CD14-positive monocyte (primary cell): ENCODE data around the gene GPC2. TPM values are rescaled to one million over a fixed set of nuclear protein-coding genes. Genes with fewer than 3 reads are reported as not detected.
A peak's percentile ranks its signal among the peaks of the same experiment; 100 is the strongest.
"Not testable (repeated sequence)": the region's sequence is repeated elsewhere in the genome, so short reads cannot be mapped to it uniquely, and the experiment has no call there.

ENCODE experiments used
- DNase-seq, 3 donors: peaks; one replicate each; pipeline ENCODE4 v3.0.0-alpha.2; 2011 to 2022
- H2AFZ ChIP-seq: 2 replicates; pipeline ENCODE4 v1.6.0; 2012; ENCODE audit warnings: mild to moderate bottlenecking, low read depth, low read length, inconsistent platforms; ENCODE audit not compliant: insufficient read depth, poor library complexity, severe bottlenecking
- H3K27ac ChIP-seq, 2 donors: 1 replicate in 1 of 2; 2 replicates in 1 of 2; pipeline ENCODE4 v1.5.1; 2012 to 2013; ENCODE audit warnings: low read length in 2 of 2, control low read depth in 1 of 2, inconsistent platforms in 1 of 2, low read depth in 1 of 2, mild to moderate bottlenecking in 1 of 2
- H3K27me3 ChIP-seq, 2 donors: one replicate each; pipeline versions ENCODE4 v1.6.0 to v1.6.1; 2011 to 2013; ENCODE audit warnings: low read length in 2 of 2; ENCODE audit not compliant: control insufficient read depth in 2 of 2, insufficient read depth in 2 of 2
- H3K36me3 ChIP-seq, 2 donors: replicated peaks in 1 of 2; 1 replicate in 1 of 2; 2 replicates in 1 of 2; pipeline versions ENCODE4 v1.5.1 to v1.6.1; 2012 to 2013; ENCODE audit warnings: low read length in 2 of 2, control low read depth in 1 of 2, inconsistent platforms in 1 of 2, mild to moderate bottlenecking in 1 of 2; ENCODE audit not compliant: insufficient read depth in 2 of 2, control insufficient read depth in 1 of 2
- H3K4me1 ChIP-seq, 2 donors: 1 replicate in 1 of 2; 2 replicates in 1 of 2; pipeline versions ENCODE4 v1.5.1 to v1.6.1; 2012 to 2013; ENCODE audit warnings: low read length in 2 of 2, control low read depth in 1 of 2, inconsistent platforms in 1 of 2, mild to moderate bottlenecking in 1 of 2, moderate library complexity in 1 of 2; ENCODE audit not compliant: insufficient read depth in 2 of 2, control insufficient read depth in 1 of 2
- H3K4me2 ChIP-seq: replicated peaks from 2 replicates; pipeline ENCODE3; 2012; ENCODE audit warnings: low read length, moderate library complexity, mild to moderate bottlenecking; ENCODE audit not compliant: poor library complexity, severe bottlenecking; ENCODE audit errors: extremely low read depth
- H3K4me3 ChIP-seq, 3 experiments: fragments of 200-600 bp in 1 of 3; sonication (generic) in 1 of 3; replicated peaks in 1 of 3; 1 replicate in 2 of 3; 2 replicates in 1 of 3; pipeline ENCODE4 v1.5.1; 2011 to 2013; ENCODE audit warnings: low read length in 3 of 3, mild to moderate bottlenecking in 3 of 3, control low read depth in 2 of 3, low read depth in 2 of 3, inconsistent platforms in 1 of 3, moderate library complexity in 1 of 3
- H3K79me2 ChIP-seq: 2 replicates; pipeline ENCODE4 v1.6.0; 2012; ENCODE audit warnings: mild to moderate bottlenecking, control low read depth, inconsistent platforms, low read length, moderate library complexity; ENCODE audit not compliant: insufficient read depth
- H3K9ac ChIP-seq: 2 replicates; pipeline ENCODE4 v1.6.0; 2017; ENCODE audit warnings: low read length, mild to moderate bottlenecking; ENCODE audit not compliant: insufficient read depth, poor library complexity, severe bottlenecking
- H3K9me3 ChIP-seq, 2 donors: replicated peaks in 1 of 2; 1 replicate in 1 of 2; 2 replicates in 1 of 2; pipeline versions ENCODE4 v1.5.1 to v1.6.1; 2012 to 2013; ENCODE audit warnings: low read length in 2 of 2, control low read depth in 1 of 2; ENCODE audit not compliant: control insufficient read depth in 1 of 2, insufficient read depth in 1 of 2
- H4K20me1 ChIP-seq: 2 replicates; pipeline ENCODE4 v1.6.0; 2012; ENCODE audit warnings: mild to moderate bottlenecking, low read length, control low read depth, moderate library complexity; ENCODE audit not compliant: insufficient read depth
- H3K27ac Mint-ChIP-seq, 7 donors: one replicate each; pipeline ENCODE4 v1.8.0; 2020; ENCODE audit warnings: mild to moderate bottlenecking in 7 of 7, mixed read lengths in 7 of 7, moderate library complexity in 6 of 7, inconsistent platforms in 2 of 7
- H3K27me3 Mint-ChIP-seq, 3 donors: one replicate each; pipeline ENCODE4 v1.8.0; 2021 to 2022; ENCODE audit warnings: low read depth in 3 of 3, mild to moderate bottlenecking in 3 of 3, mixed read lengths in 3 of 3, moderate library complexity in 3 of 3, inconsistent platforms in 1 of 3
- H3K36me3 Mint-ChIP-seq, 2 donors: one replicate each; pipeline ENCODE4 v1.8.0; 2020; ENCODE audit warnings: mixed read lengths in 2 of 2, inconsistent platforms in 1 of 2, mild to moderate bottlenecking in 1 of 2
- H3K4me1 Mint-ChIP-seq: one replicate; pipeline ENCODE4 v1.8.0; 2020; ENCODE audit warnings: mild to moderate bottlenecking, mixed read lengths
- H3K4me3 Mint-ChIP-seq, 2 donors: one replicate each; pipeline ENCODE4 v1.8.0; 2020; ENCODE audit warnings: mild to moderate bottlenecking in 2 of 2, mixed read lengths in 2 of 2, moderate library complexity in 1 of 2
- H3K9me3 Mint-ChIP-seq, 7 donors: one replicate each; pipeline ENCODE4 v1.8.0; 2020 to 2022; ENCODE audit warnings: mixed read lengths in 7 of 7, mild to moderate bottlenecking in 6 of 7, moderate library complexity in 6 of 7, inconsistent platforms in 2 of 7
- WGBS: methylation state at CpG from one replicate; pipeline ENCODE4 v1.1.5; 2013; ENCODE audit warnings: missing lambda C conversion rate; ENCODE audit not compliant: insufficient coverage; 5-methylcytosine and 5-hydroxymethylcytosine counted together
- intact Hi-C, 2 donors: fragments of 100-400 bp; cut with micrococcal nuclease; formaldehyde crosslinking; loops; one replicate each; pipeline versions ENCODE4 v1.15.0 to v1.15.1; 2023
- polyA plus RNA-seq, 3 donors: library from polyadenylated mRNA; depleted of rRNA in 1 of 3; unstranded in 2 of 3; stranded (reverse) in 1 of 3; fragments of 300-500 nt in 2 of 3; fragments of >200 nt in 1 of 3; fragmentation: Illumina TruSeq in 2 of 3; gene quantifications; 1 replicate in 2 of 3; 2 replicates in 1 of 3; pipeline ENCODE4 v1.2.3, GENCODE V29; 2012 to 2021
- TF ChIP-seq, protein P1 (sequence below): fragments of 200-600 bp; IDR thresholded peaks from one replicate; pipeline ENCODE4 v1.8.0; 2022; ENCODE audit warnings: antibody characterized with exemption, mild to moderate bottlenecking

Gene GPC2
- polyA plus RNA-seq, 3 donors = 0.91 TPM; not detected in 2

DNA sequence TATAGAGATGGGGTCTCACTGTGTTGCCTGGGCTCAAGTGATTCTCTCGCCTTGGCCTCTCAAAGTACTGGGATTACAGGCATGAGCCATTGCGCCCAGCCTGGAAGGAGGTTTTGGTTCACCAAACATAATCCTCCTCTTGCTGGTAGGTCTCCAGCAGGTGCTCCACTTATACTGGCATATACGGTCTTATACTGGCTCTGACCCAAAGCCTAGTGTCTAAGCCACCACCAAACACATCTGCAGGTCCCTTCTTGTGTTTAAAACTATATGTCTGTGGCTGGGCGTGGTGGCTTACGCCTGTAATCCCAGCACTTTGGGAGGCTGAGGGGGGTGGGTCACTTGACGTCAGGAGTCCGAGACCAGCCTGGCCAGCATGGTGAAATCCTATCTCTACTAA lies 45.1 kb downstream of the GPC2 start:
- Histone ChIP-seq H3K4me3 (no peak overlapping the region), H3K4me2 (no peak overlapping the region), H3K36me3 (no peaks in the 10 kb centered on the region), H2AFZ (no peak overlapping the region), H3K4me1 (peaks cover 9 to 16% of the 10 kb centered on the region in 2 donors), H4K20me1 (no peaks in the 10 kb centered on the region), H3K9me3 (no peaks in the 10 kb centered on the region), H3K27ac (no peak overlapping the region), H3K9ac (no peak overlapping the region), H3K79me2 (no peaks in the 10 kb centered on the region), H3K27me3 (peaks cover 0 to 14% of the 10 kb centered on the region in 2 donors)
- no peaks in the 10 kb centered on the region for H3K36me3 Mint-ChIP-seq
- H3K27ac Mint-ChIP-seq = peak overlapping the region in 1 of 7 donors; percentile 38
- H3K4me3 Mint-ChIP-seq = no peak overlapping the region
- peaks cover 0 to 3% (median 0%) of the 10 kb centered on the region in 7 donors for H3K9me3 Mint-ChIP-seq
- DNase-seq = no peak
- intact Hi-C loops = loop anchor here (2.0 to 5.0 kb wide), 2 partner anchors 85 kb away; partner anchors contain the start of gene PVRIG (in 1 of the 2)
- H3K4me1 Mint-ChIP-seq = peaks cover 16% of the 10 kb centered on the region
- TF ChIP-seq, protein P1, sequence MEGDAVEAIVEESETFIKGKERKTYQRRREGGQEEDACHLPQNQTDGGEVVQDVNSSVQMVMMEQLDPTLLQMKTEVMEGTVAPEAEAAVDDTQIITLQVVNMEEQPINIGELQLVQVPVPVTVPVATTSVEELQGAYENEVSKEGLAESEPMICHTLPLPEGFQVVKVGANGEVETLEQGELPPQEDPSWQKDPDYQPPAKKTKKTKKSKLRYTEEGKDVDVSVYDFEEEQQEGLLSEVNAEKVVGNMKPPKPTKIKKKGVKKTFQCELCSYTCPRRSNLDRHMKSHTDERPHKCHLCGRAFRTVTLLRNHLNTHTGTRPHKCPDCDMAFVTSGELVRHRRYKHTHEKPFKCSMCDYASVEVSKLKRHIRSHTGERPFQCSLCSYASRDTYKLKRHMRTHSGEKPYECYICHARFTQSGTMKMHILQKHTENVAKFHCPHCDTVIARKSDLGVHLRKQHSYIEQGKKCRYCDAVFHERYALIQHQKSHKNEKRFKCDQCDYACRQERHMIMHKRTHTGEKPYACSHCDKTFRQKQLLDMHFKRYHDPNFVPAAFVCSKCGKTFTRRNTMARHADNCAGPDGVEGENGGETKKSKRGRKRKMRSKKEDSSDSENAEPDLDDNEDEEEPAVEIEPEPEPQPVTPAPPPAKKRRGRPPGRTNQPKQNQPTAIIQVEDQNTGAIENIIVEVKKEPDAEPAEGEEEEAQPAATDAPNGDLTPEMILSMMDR = no peak
- WGBS = 73% methylated on average over 3 of the region's 7 CpGs
- H3K27me3 Mint-ChIP-seq = peaks cover 19 to 20% (median 19%) of the 10 kb centered on the region in 3 donors

DNA sequence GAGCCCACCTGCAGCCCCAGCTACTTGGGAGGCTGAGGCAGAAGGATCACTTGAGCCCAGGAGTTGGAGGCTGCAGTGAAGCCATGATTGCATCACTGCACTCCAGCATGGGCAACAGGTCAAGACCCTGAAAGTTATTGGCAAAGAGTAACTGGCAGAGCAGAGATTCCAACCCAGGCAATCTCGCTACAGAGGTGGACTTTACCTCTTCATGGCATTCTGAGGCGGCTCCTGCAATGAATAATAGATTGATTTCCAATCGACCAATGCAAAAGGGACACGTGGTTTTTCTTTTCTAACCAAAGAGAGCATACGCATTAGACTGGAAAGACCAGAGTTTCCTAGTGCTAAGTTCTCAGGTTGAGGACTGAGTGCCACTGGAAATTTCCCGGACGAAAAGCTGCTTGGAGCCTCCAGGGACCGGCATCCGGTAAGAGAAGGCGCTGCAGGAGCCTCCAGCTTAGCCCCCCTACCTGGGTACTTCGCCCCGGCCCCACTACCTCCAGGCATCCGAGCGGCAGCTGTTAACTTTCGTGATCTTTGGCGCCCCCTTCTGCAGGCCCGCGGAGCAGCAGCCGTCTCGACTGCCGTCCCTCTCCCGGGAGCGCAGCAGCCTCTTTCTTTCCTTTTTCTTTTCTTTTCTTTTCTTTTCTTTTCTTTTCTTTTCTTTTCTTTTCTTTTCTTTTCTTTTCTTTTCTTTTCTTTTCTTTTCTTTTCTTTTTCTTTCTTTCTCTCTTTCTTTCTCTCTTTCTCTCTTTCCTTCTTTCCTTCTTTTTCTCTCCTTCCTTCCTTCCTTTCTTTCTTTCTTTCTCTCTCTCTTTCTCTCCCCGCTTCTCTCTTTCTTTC lies 46.4 kb downstream of the GPC2 start:
- peak overlapping the region; percentile 61 for H2AFZ ChIP-seq
- peaks cover 8% of the 10 kb centered on the region for H3K79me2 ChIP-seq
- H3K27me3 ChIP-seq = peaks cover 0 to 14% of the 10 kb centered on the region in 2 donors
- peaks cover 0 to 4% (median 0%) of the 10 kb centered on the region in 7 donors for H3K9me3 Mint-ChIP-seq
- 14% methylated on average over 24 of the region's 24 CpGs for WGBS
- H3K27ac ChIP-seq = no peak overlapping the region
- no peak overlapping the region for H3K4me2 ChIP-seq
- DNase-seq = peak; percentile 44 to 63 (median 61)
- TF ChIP-seq, protein P1 = peak; percentile 99
- intact Hi-C loops = loop anchor here in 1 of 2 donors (5.0 kb wide), 1 partner anchor 86 kb away; the partner anchor contains the start of gene PVRIG
- no peaks in the 10 kb centered on the region for H4K20me1 ChIP-seq
- no peaks in the 10 kb centered on the region for H3K36me3 ChIP-seq
- no peaks in the 10 kb centered on the region for H3K9me3 ChIP-seq
- no peak overlapping the region for H3K4me3 Mint-ChIP-seq
- H3K27ac Mint-ChIP-seq = no peak overlapping the region
- no peak overlapping the region for H3K4me3 ChIP-seq
- no peak overlapping the region for H3K9ac ChIP-seq
- no peaks in the 10 kb centered on the region for H3K36me3 Mint-ChIP-seq
- H3K4me1 Mint-ChIP-seq = peaks cover 23% of the 10 kb centered on the region
- peaks cover 17 to 27% of the 10 kb centered on the region in 2 donors for H3K4me1 ChIP-seq
- H3K27me3 Mint-ChIP-seq = peaks cover 17 to 20% (median 18%) of the 10 kb centered on the region in 3 donors

DNA sequence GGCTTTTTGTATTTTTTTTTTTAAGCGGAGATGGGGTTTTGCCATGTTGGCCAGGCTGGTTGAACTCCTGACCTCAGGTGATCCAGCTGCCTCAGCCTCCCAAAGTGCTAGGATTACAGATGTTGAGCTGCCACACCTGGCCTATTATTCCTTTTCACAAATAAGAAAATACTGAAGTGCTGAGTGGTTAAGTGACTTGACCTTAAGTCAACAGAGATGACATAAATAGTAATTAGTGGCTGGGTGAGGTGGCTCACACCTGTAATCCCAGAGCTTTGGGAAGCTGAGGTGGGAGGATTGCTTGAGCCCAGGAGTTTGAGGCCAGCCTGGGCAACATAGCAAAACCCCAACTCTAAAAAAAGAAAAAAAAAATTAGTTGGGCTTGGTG lies 47.0 kb downstream of the GPC2 start:
- H2AFZ ChIP-seq, H3K4me2 ChIP-seq, H4K20me1 ChIP-seq, H3K4me3 Mint-ChIP-seq, H3K27ac ChIP-seq, DNase-seq, H3K36me3 Mint-ChIP-seq, H3K36me3 ChIP-seq, H3K9ac ChIP-seq, H3K9me3 ChIP-seq, H3K27ac Mint-ChIP-seq, H3K4me3 ChIP-seq, H3K9me3 Mint-ChIP-seq: not testable (repeated sequence)
- peaks cover 0 to 14% of the 10 kb centered on the region in 2 donors for H3K27me3 ChIP-seq
- peaks cover 13% of the 10 kb centered on the region for H3K79me2 ChIP-seq
- WGBS = no CpG with 5 or more reads among the region's 1 CpG
- H3K4me1 ChIP-seq = peaks cover 23 to 33% of the 10 kb centered on the region in 2 donors
- intact Hi-C loops = loop anchor here in 1 of 2 donors (5.0 kb wide), 1 partner anchor 87 kb away; the partner anchor contains the start of gene PVRIG
- Mint-ChIP-seq H3K27me3 (peaks cover 14 to 19% (median 17%) of the 10 kb centered on the region in 3 donors), H3K4me1 (peaks cover 29% of the 10 kb centered on the region)
